ENCODE measurements around the gene SPPL2B.
"Not testable (repeated sequence)": the region's sequence is repeated elsewhere in the genome, so short reads cannot be mapped to it uniquely, and the experiment has no call there.

Gene SPPL2B

GRCh38 chr19:2343289-2343982, 15.0 kb downstream of the SPPL2B start:
- Histone ChIP-seq H3K4me3 (ENCODE audit: low read depth in 1 of 2, low read length in 1 of 2) (no peak overlapping the region), H3K4me1 (ENCODE audit: control insufficient read depth in 1 of 2, insufficient read depth in 1 of 2, low read depth in 1 of 2, low read length in 1 of 2) (no peaks in the 10 kb centered on the region), H3K36me3 (peaks cover 63% of the 10 kb centered on the region), H3K27ac (no peak overlapping the region), H3K27me3 (no peaks in the 10 kb centered on the region), H3K9me3 (no peaks in the 10 kb centered on the region)
- no peak for TF ChIP-seq CTCF (IDR thresholded peaks at IDR 0.05)

- no peaks in the 10 kb centered on the region for H3K4me1 ChIP-seq (ENCODE audit: control insufficient read depth in 1 of 2, insufficient read depth in 1 of 2, low read depth in 1 of 2, low read length in 1 of 2)
- no peak overlapping the region for H3K27ac ChIP-seq
- H3K27me3 ChIP-seq = no peaks in the 10 kb centered on the region
- H3K4me3 ChIP-seq (ENCODE audit: low read depth in 1 of 2, low read length in 1 of 2) = no peak overlapping the region
- TF ChIP-seq CTCF (IDR thresholded peaks at IDR 0.05) = no peak
- no peaks in the 10 kb centered on the region for H3K9me3 ChIP-seq
- H3K36me3 ChIP-seq = peaks cover 60% of the 10 kb centered on the region
Observed at GRCh38 chr19:2344381-2344870, 15.9 kb downstream of the SPPL2B start.

GRCh38 chr19:2345076-2345475, 16.6 kb downstream of the SPPL2B start:
- H3K36me3 ChIP-seq = peaks cover 57% of the 10 kb centered on the region
- no peak overlapping the region for H3K4me3 ChIP-seq (ENCODE audit: low read depth in 1 of 2, low read length in 1 of 2)

GRCh38 chr19:2345794-2346663, 17.5 kb downstream of the SPPL2B start:
- H3K27me3 ChIP-seq = no peaks in the 10 kb centered on the region
- H3K4me3 ChIP-seq (ENCODE audit: low read depth in 1 of 2, low read length in 1 of 2) = no peak overlapping the region
- TF ChIP-seq CTCF (IDR thresholded peaks at IDR 0.05) = no peak
- H3K4me1 ChIP-seq (ENCODE audit: control insufficient read depth in 1 of 2, insufficient read depth in 1 of 2, low read depth in 1 of 2, low read length in 1 of 2) = no peaks in the 10 kb centered on the region
- H3K9me3 ChIP-seq = no peaks in the 10 kb centered on the region
- peaks cover 61% of the 10 kb centered on the region for H3K36me3 ChIP-seq
- H3K27ac ChIP-seq = no peak overlapping the region

More at GRCh38 chr19:2345076-2345475, 16.6 kb downstream of the SPPL2B start:
- Histone ChIP-seq H3K27ac (no peak overlapping the region), H3K4me1 (ENCODE audit: control insufficient read depth in 1 of 2, insufficient read depth in 1 of 2, low read depth in 1 of 2, low read length in 1 of 2) (no peaks in the 10 kb centered on the region), H3K9me3 (no peaks in the 10 kb centered on the region), H3K27me3 (no peaks in the 10 kb centered on the region)
- no peak for TF ChIP-seq CTCF (IDR thresholded peaks at IDR 0.05)

- not testable (repeated sequence) for H3K27me3 ChIP-seq; H3K9me3 ChIP-seq; H3K27ac ChIP-seq; H3K4me1 ChIP-seq (ENCODE audit: control insufficient read depth in 1 of 2, insufficient read depth in 1 of 2, low read depth in 1 of 2, low read length in 1 of 2); H3K4me3 ChIP-seq (ENCODE audit: low read depth in 1 of 2, low read length in 1 of 2)
- H3K36me3 ChIP-seq = peaks cover 51% of the 10 kb centered on the region
Observed at GRCh38 chr19:2349818-2350217, 21.3 kb downstream of the SPPL2B start.

GRCh38 chr19:2350656-2351055, 22.2 kb downstream of the SPPL2B start:
- no peaks in the 10 kb centered on the region for H3K27me3 ChIP-seq
- no peak overlapping the region for H3K27ac ChIP-seq
- no peaks in the 10 kb centered on the region for H3K9me3 ChIP-seq
- H3K4me3 ChIP-seq (ENCODE audit: low read depth in 1 of 2, low read length in 1 of 2) = no peak overlapping the region
- TF ChIP-seq CTCF (IDR thresholded peaks at IDR 0.05) = no peak
- H3K4me1 ChIP-seq (ENCODE audit: control insufficient read depth in 1 of 2, insufficient read depth in 1 of 2, low read depth in 1 of 2, low read length in 1 of 2) = no peaks in the 10 kb centered on the region
- peaks cover 45% of the 10 kb centered on the region for H3K36me3 ChIP-seq
